HG03520 (cell line): ENCODE results near the gene CCDC102B.

Source experiments
- ATAC-seq: cut with Tn5 transposase; IDR thresholded peaks from one replicate; pipeline ENCODE4 v1.9.1; 2021; ENCODE audit warnings: mild to moderate bottlenecking, moderate library complexity; ENCODE audit not compliant: unreplicated experiment

Gene CCDC102B

GRCh38 chr18:69067048-69067447 lies 269.2 kb downstream of the CCDC102B start:
- no peak for ATAC-seq

DNA sequence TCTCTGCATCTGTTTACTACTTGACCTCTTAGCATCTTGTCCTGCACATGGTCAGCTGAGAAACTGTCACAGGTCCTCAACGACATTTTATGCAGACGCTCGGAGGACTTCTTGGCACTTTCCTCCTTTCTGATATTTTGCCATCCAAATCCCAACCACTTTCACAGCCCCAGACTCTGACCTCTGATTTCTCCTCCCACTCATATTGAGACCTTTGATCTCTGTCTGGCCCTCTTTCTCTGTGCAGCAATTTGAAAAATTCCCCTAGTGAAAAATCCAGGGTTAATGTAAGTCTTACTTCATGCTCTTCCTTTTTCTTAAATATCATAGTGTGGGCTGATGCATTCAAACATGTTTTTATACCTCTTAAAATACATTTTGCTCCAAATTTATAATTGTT lies 273.8 kb downstream of the CCDC102B start:
- no peak for ATAC-seq

DNA sequence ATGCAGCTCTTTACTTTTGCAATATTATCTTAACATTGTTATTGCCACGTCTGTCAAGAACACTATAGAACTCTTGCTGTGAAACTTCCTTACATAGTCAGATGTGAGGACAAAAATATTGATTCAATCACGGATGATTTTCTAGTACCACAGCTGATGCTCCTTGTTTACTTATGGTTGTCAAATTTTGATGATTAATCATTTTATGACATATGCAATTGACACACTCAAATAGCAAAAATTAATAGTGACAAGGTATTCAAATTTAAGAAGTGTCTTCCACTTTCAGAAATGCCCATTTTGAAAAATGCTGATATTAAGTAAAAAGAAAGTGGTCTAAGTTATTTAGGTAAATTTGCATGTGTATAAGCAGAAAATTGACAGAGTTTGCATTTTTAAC lies 284.0 kb downstream of the CCDC102B start:
- ATAC-seq = no peak

- ATAC-seq = no peak
Measured at GRCh38 chr18:69082499-69082898, 284.6 kb downstream of the CCDC102B start.

DNA sequence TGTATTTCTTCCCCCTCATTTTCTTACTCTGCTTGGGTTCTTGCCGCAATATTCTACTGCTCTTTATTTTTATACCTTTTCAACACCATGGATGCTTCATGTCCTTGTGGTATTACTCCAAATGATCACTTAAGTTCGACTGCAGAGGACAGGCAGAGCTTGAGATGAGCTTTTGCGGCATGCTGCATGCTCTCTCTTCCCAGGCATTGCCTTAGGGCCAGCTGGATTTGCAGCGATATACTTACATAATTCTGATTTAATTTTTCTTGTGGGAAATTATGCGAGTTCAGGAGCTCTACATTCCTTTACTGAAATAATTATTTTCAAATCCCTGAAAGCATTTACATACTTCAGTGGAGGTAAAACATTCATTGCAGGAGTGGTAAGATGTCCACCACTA lies 288.1 kb downstream of the CCDC102B start:
- no peak for ATAC-seq

- ATAC-seq = no peak
Measured at GRCh38 chr18:69088973-69089372, 291.1 kb downstream of the CCDC102B start.

DNA sequence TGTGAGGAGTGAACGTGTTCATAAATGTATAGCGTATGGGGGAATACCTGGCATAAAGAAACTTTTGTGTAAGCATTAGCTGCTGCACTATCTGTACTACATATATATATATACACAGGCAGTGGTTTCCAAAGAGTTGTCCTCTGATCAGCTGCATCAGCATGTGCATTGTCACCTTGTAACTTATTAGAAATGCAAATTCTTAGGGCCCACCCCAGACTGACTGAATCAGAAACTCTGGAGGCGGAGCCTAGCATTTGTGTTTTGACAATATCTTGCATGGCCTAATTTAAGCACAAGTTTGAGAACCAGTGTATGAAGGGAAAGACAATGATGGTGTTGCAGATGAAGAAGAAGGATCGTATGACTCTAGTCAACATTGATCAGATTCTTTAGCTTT lies 299.5 kb downstream of the CCDC102B start:
- ATAC-seq = peak; percentile 91

DNA sequence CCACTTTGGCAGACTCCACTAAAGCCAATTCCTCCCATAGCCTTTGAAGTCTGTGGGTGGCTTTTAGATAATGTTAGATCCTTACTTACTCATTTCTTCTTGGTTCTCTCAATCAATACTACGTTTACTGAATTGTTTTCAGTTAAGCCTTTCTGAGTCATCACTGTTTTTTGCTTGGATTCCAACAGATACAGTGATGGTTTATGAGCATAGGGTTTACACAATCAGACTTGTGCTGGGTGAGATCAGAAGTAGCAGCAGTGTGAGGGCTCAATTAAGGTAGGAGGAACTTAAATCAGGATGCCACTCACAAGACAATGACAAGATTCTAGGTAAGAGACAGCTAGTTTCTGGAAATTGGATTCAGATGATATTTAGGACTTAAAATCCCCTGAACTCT lies 305.1 kb downstream of the CCDC102B start:
- no peak for ATAC-seq
